ENCODE results near the gene CCNY.

GRCh38 chr10:35452171-35452570, 115.9 kb downstream of the CCNY start:
- TF ChIP-seq CTCF (IDR thresholded peaks at IDR 0.05; ENCODE audit: insufficient read depth, low read depth, low read length) (no peak), EZH2 (IDR thresholded peaks at IDR 0.05; ENCODE audit: insufficient read depth, low read length) (no peak)

Measured in astrocyte (in vitro differentiated cells and primary cell).